ENCODE data around the gene HMGN3.
"Not testable (repeated sequence)": the region's sequence is repeated elsewhere in the genome, so short reads cannot be mapped to it uniquely, and the experiment has no call there.

Gene HMGN3

GRCh38 chr6:79257381-79258205, 23.1 kb upstream of the HMGN3 start:
- Histone ChIP-seq H3K9ac (ENCODE audit: low read length) (no peak overlapping the region), H2AFZ (ENCODE audit: low read depth, low read length, severe bottlenecking) (no peak overlapping the region), H3K79me2 (ENCODE audit: insufficient read depth, low read length) (no peaks in the 10 kb centered on the region), H3K9me3 (ENCODE audit: insufficient read depth, low read length) (no peaks in the 10 kb centered on the region), H4K20me1 (ENCODE audit: low read depth, low read length) (no peaks in the 10 kb centered on the region), H3K27me3 (ENCODE audit: low read length) (no peaks in the 10 kb centered on the region), H3K4me2 (ENCODE audit: low read depth, low read length, poor library complexity, severe bottlenecking) (no peak overlapping the region), H3F3A (ENCODE audit: insufficient read depth) (no peaks in the 10 kb centered on the region), H3K9me2 (replicated peaks; ENCODE audit: insufficient read depth, low read length) (no peaks in the 10 kb centered on the region), H3K36me3 (ENCODE audit: low read length) (no peaks in the 10 kb centered on the region), H3K27ac (ENCODE audit: low read depth, low read length) (no peak overlapping the region), H3K4me3 (ENCODE audit: insufficient read depth, low read length, poor library complexity, severe bottlenecking) (no peak overlapping the region)
- TF ChIP-seq CTCF (IDR thresholded peaks at IDR 0.05; ENCODE audit: insufficient read depth, low read length, poor library complexity, severe bottlenecking): no peak
- TF ChIP-seq EZH2phosphoT487 (conservative IDR thresholded peaks at IDR 0.05; ENCODE audit: low read length): no peak

DNA sequence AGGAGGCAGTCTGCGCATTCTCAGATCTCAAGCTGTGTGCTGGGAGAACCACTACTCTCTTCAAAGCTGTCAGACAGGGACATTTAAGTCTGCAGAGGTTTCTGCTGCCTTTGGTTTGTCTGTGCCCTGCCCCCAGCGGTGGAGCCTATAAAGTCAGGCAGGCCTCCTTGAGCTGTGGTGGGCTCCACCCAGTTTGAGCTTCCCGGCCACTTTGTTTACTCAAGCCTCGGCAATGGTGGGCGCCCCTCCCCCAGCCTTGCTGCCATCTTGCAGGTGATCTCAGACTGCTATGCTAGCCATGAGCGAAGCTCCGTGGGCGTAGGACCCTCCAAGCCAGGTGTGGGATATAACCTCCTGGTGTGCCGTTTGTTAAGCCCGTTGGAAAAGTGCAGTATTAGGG, 22.3 kb upstream of the HMGN3 start:
- H2AFZ ChIP-seq (ENCODE audit: low read depth, low read length, severe bottlenecking); H3K36me3 ChIP-seq (ENCODE audit: low read length); H3K27ac ChIP-seq (ENCODE audit: low read depth, low read length): not testable (repeated sequence)

GRCh38 chr6:79255086-79255485, 20.6 kb upstream of the HMGN3 start:
- not testable (repeated sequence) for H3K27ac ChIP-seq (ENCODE audit: low read depth, low read length); H3K9me3 ChIP-seq (ENCODE audit: insufficient read depth, low read length)

More for the DNA sequence above, 22.3 kb upstream of the HMGN3 start:
- H3K9ac ChIP-seq (ENCODE audit: low read length); H3F3A ChIP-seq (ENCODE audit: insufficient read depth); H3K27me3 ChIP-seq (ENCODE audit: low read length); H3K4me3 ChIP-seq (ENCODE audit: insufficient read depth, low read length, poor library complexity, severe bottlenecking); H3K9me2 ChIP-seq (replicated peaks; ENCODE audit: insufficient read depth, low read length); H3K4me2 ChIP-seq (ENCODE audit: low read depth, low read length, poor library complexity, severe bottlenecking); H3K9me3 ChIP-seq (ENCODE audit: insufficient read depth, low read length); H3K79me2 ChIP-seq (ENCODE audit: insufficient read depth, low read length); H4K20me1 ChIP-seq (ENCODE audit: low read depth, low read length): not testable (repeated sequence)

DNA sequence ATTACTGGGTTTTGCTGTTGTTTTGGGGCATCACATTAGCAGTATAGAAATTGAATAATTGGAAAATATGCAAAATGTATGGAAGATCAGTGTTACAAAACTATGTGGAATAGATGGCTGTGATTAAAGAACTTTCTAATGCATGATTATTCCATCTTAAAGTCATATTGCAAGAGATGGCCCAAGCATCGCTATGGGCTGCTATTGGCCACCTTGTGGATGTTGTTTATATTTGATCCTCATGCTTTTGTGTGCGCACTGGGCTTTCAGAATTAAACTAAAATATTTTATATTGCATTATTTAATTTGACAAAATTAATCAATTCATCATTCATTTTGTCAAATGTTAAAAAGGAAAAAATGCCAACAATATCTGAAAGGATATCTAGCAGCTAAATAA, 16.1 kb upstream of the HMGN3 start:
- H2AFZ ChIP-seq (ENCODE audit: low read depth, low read length, severe bottlenecking): no peak overlapping the region
- TF ChIP-seq EZH2phosphoT487 (conservative IDR thresholded peaks at IDR 0.05; ENCODE audit: low read length) (no peak), CTCF (IDR thresholded peaks at IDR 0.05; ENCODE audit: insufficient read depth, low read length, poor library complexity, severe bottlenecking) (no peak)
- no peaks in the 10 kb centered on the region for H3K9me3 ChIP-seq (ENCODE audit: insufficient read depth, low read length)
- H3K27me3 ChIP-seq (ENCODE audit: low read length): no peaks in the 10 kb centered on the region
- no peaks in the 10 kb centered on the region for H3K79me2 ChIP-seq (ENCODE audit: insufficient read depth, low read length)
- H3K4me2 ChIP-seq (ENCODE audit: low read depth, low read length, poor library complexity, severe bottlenecking): no peak overlapping the region
- H3K4me3 ChIP-seq (ENCODE audit: insufficient read depth, low read length, poor library complexity, severe bottlenecking): no peak overlapping the region
- no peaks in the 10 kb centered on the region for H3K9me2 ChIP-seq (replicated peaks; ENCODE audit: insufficient read depth, low read length)
- no peak overlapping the region for H3K9ac ChIP-seq (ENCODE audit: low read length)
- H3K27ac ChIP-seq (ENCODE audit: low read depth, low read length): no peak overlapping the region
- H3F3A ChIP-seq (ENCODE audit: insufficient read depth): no peaks in the 10 kb centered on the region
- no peaks in the 10 kb centered on the region for H3K36me3 ChIP-seq (ENCODE audit: low read length)
- no peaks in the 10 kb centered on the region for H4K20me1 ChIP-seq (ENCODE audit: low read depth, low read length)

More at GRCh38 chr6:79255086-79255485, 20.6 kb upstream of the HMGN3 start:
- H3K9ac ChIP-seq (ENCODE audit: low read length); H4K20me1 ChIP-seq (ENCODE audit: low read depth, low read length); H3K27me3 ChIP-seq (ENCODE audit: low read length); H3F3A ChIP-seq (ENCODE audit: insufficient read depth); H3K36me3 ChIP-seq (ENCODE audit: low read length); H3K79me2 ChIP-seq (ENCODE audit: insufficient read depth, low read length); H3K4me2 ChIP-seq (ENCODE audit: low read depth, low read length, poor library complexity, severe bottlenecking); H2AFZ ChIP-seq (ENCODE audit: low read depth, low read length, severe bottlenecking); H3K4me3 ChIP-seq (ENCODE audit: insufficient read depth, low read length, poor library complexity, severe bottlenecking); H3K9me2 ChIP-seq (replicated peaks; ENCODE audit: insufficient read depth, low read length): not testable (repeated sequence)
